HG03066 (cell line): Measurements from ENCODE around the gene MOBP.
A peak's percentile ranks its signal among the peaks of the same experiment; 100 is the strongest.
"Not testable (repeated sequence)": the region's sequence is repeated elsewhere in the genome, so short reads cannot be mapped to it uniquely, and the experiment has no call there.

Experiments used
- ATAC-seq: cut with Tn5 transposase; IDR thresholded peaks from one replicate; pipeline ENCODE4 v1.9.1; 2021; ENCODE audit warnings: low read depth; ENCODE audit not compliant: unreplicated experiment

Gene MOBP

GRCh38 chr3:39467394-39468107 lies at the start of gene MOBP:
TSS of gene MOBP (plus strand) at chr3:39467680. CDS start at chr3:39502070, 34,390 bp downstream.
- ATAC-seq: no peak

- ATAC-seq: not testable (repeated sequence)
Observed at GRCh38 chr3:39418556-39419225, 48.8 kb upstream of the MOBP start.

- ATAC-seq: no peak
Observed at GRCh38 chr3:39419742-39420315, 47.7 kb upstream of the MOBP start.

- ATAC-seq: no peak
Observed at GRCh38 chr3:39420543-39420942, 46.9 kb upstream of the MOBP start.

- ATAC-seq: no peak
Observed at GRCh38 chr3:39423436-39423970, 44.0 kb upstream of the MOBP start.

GRCh38 chr3:39426312-39426711 lies 41.2 kb upstream of the MOBP start:
- ATAC-seq: no peak

- no peak for ATAC-seq
Observed at GRCh38 chr3:39427506-39427905, 40.0 kb upstream of the MOBP start.

- ATAC-seq: no peak
Observed at GRCh38 chr3:39428745-39429201, 38.7 kb upstream of the MOBP start.

- no peak for ATAC-seq
Observed at GRCh38 chr3:39429466-39429865, 38.0 kb upstream of the MOBP start.

GRCh38 chr3:39432342-39432741 lies 35.1 kb upstream of the MOBP start:
- ATAC-seq: no peak

GRCh38 chr3:39433642-39434041 lies 33.8 kb upstream of the MOBP start:
- ATAC-seq: no peak

- ATAC-seq: peak; percentile 52
Observed at GRCh38 chr3:39434574-39434973, 32.9 kb upstream of the MOBP start.

GRCh38 chr3:39435006-39435748 lies 32.3 kb upstream of the MOBP start:
- ATAC-seq: no peak

GRCh38 chr3:39438880-39439279 lies 28.6 kb upstream of the MOBP start:
- no peak for ATAC-seq

GRCh38 chr3:39440316-39440715 lies 27.2 kb upstream of the MOBP start:
- ATAC-seq: no peak

GRCh38 chr3:39443530-39443929 lies 23.9 kb upstream of the MOBP start:
- ATAC-seq: no peak

- no peak for ATAC-seq
Observed at GRCh38 chr3:39445927-39446326, 21.6 kb upstream of the MOBP start.

- ATAC-seq: no peak
Observed at GRCh38 chr3:39446444-39446843, 21.0 kb upstream of the MOBP start.

GRCh38 chr3:39447637-39448483 lies 19.6 kb upstream of the MOBP start:
- peak; percentile 83 for ATAC-seq
